C4-2B (cell line): ENCODE data around the gene CPNE9.

Experiments used
- H3K27ac ChIP-seq: fragments of 450-650 bp; 2 replicates; pipeline ENCODE4 v1.5.1; 2017
- CTCF ChIP-seq: fragments of 450-650 bp; conservative IDR thresholded peaks from 2 replicates; pipeline ENCODE4 v1.5.1; 2017; ENCODE audit warnings: mild to moderate bottlenecking
- ZFX ChIP-seq: fragments of 450-650 bp; IDR thresholded peaks from 2 replicates; pipeline ENCODE4 v1.6.1; 2017

The CPNE9 gene

GRCh38 chr3:9739181-9739580 lies 35.5 kb downstream of the CPNE9 start:
- no peak overlapping the region for H3K27ac ChIP-seq
- TF ChIP-seq CTCF: no peak
- TF ChIP-seq ZFX: no peak

- no peak overlapping the region for H3K27ac ChIP-seq
- TF ChIP-seq CTCF (no peak), ZFX (no peak)
These were observed 38.9 kb downstream of the CPNE9 start for GRCh38 chr3:9742560-9742959.

DNA sequence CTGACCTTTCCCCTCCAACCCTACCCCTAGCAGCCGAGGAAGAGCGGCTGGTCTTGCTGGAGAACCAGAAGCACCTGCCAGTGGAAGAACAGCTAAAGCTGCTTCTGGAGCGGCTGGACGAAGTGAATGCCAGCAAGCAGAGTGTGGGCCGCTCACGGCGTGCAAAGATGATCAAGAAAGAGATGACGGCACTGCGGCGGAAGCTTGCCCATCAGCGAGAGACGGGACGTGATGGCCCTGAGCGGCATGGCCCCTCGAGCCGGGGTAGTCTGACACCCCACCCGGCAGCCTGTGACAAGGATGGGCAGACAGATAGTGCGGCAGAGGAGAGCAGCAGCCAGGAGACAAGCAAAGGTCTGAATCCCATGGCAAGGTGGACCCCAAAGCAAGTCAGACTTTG lies 39.9 kb downstream of the CPNE9 start:
- H3K27ac ChIP-seq: no peak overlapping the region
- no peak for TF ChIP-seq CTCF
- TF ChIP-seq ZFX: no peak

- no peak for TF ChIP-seq ZFX
- no peak for TF ChIP-seq CTCF
- H3K27ac ChIP-seq: no peak overlapping the region
These were observed 40.5 kb downstream of the CPNE9 start for GRCh38 chr3:9744162-9744561.

GRCh38 chr3:9745521-9745920 lies 41.9 kb downstream of the CPNE9 start:
- H3K27ac ChIP-seq: no peak overlapping the region
- no peak for TF ChIP-seq ZFX
- TF ChIP-seq CTCF: no peak

DNA sequence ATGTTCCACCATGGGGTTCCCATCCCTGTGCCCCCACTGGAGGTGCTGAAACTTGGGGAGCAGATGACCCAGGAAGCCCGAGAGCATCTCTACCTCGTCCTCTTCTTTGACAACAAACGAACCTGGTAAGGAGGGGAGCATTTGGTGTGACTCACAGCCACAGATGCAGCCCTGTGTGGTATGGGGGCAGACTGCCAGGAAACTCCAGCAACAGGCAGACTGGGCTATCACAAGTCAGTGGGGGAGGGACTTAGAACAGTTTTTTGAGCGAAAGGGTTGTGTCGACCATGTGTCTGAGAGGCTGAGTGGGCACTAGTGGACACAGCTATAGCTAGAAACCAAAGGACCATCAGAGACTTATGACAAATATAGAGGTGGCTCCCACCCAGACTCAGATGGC lies 42.7 kb downstream of the CPNE9 start:
- no peak for TF ChIP-seq ZFX
- no peak for TF ChIP-seq CTCF
- no peak overlapping the region for H3K27ac ChIP-seq

GRCh38 chr3:9747267-9747666 lies 43.6 kb downstream of the CPNE9 start:
- TF ChIP-seq CTCF (no peak), ZFX (no peak)
- no peak overlapping the region for H3K27ac ChIP-seq
